ENCODE measurements around the gene CFAP74. TPM values are rescaled to one million over a fixed set of nuclear protein-coding genes. Genes with fewer than 3 reads are reported as not detected.

Gene CFAP74
- total and polyA plus RNA-seq, 3 donors from 2014 or later, result 16.4 to 25.5 (median 24.9) TPM

- intact Hi-C loops (cut with DNase I; ENCODE audit: low total_unique reads), result no loop called here
- 79 to 87% methylated on average over 5 of the region's 5 CpGs for WGBS, 2 donors
- no peak for DNase-seq
- Histone ChIP-seq H3K36me3 (ENCODE audit: low read depth, missing control alignments) (no peaks in the 10 kb centered on the region), H3K9me3 (no peaks in the 10 kb centered on the region), H3K27ac (no peak overlapping the region), H3K27me3 (no peaks in the 10 kb centered on the region), H3K4me3 (no peak overlapping the region), H3K4me1 (peaks cover 43% of the 10 kb centered on the region)
- TF ChIP-seq, protein P1, sequence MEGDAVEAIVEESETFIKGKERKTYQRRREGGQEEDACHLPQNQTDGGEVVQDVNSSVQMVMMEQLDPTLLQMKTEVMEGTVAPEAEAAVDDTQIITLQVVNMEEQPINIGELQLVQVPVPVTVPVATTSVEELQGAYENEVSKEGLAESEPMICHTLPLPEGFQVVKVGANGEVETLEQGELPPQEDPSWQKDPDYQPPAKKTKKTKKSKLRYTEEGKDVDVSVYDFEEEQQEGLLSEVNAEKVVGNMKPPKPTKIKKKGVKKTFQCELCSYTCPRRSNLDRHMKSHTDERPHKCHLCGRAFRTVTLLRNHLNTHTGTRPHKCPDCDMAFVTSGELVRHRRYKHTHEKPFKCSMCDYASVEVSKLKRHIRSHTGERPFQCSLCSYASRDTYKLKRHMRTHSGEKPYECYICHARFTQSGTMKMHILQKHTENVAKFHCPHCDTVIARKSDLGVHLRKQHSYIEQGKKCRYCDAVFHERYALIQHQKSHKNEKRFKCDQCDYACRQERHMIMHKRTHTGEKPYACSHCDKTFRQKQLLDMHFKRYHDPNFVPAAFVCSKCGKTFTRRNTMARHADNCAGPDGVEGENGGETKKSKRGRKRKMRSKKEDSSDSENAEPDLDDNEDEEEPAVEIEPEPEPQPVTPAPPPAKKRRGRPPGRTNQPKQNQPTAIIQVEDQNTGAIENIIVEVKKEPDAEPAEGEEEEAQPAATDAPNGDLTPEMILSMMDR (IDR thresholded peaks at IDR 0.05), result no peak
- no peak for TF ChIP-seq POLR2A (IDR thresholded peaks at IDR 0.05)
Observed at GRCh38 chr1:1877865-1878436, 125.6 kb downstream of the CFAP74 start.

GRCh38 chr1:1876335-1876930, 127.2 kb downstream of the CFAP74 start:
- intact Hi-C loops (cut with DNase I; ENCODE audit: low total_unique reads), result no loop called here
- no peaks in the 10 kb centered on the region for H3K36me3 ChIP-seq (ENCODE audit: low read depth, missing control alignments)
- DNase-seq, result no peak
- H3K9me3 ChIP-seq, result no peaks in the 10 kb centered on the region
- no peak for TF ChIP-seq POLR2A (IDR thresholded peaks at IDR 0.05)
- TF ChIP-seq, protein P1 (IDR thresholded peaks at IDR 0.05), result no peak
- H3K4me3 ChIP-seq, result no peak overlapping the region
- 79 to 82% methylated on average over 11 of the region's 11 CpGs for WGBS, 2 donors
- no peak overlapping the region for H3K27ac ChIP-seq
- H3K27me3 ChIP-seq, result no peaks in the 10 kb centered on the region
- peaks cover 42% of the 10 kb centered on the region for H3K4me1 ChIP-seq

- TF ChIP-seq POLR2A (IDR thresholded peaks at IDR 0.05), result no peak
- TF ChIP-seq, protein P1 (IDR thresholded peaks at IDR 0.05), result no peak
- intact Hi-C loops (cut with DNase I; ENCODE audit: low total_unique reads), result no loop called here
Observed at GRCh38 chr1:1875932-1876331, 127.7 kb downstream of the CFAP74 start.

GRCh38 chr1:1874901-1875300, 128.7 kb downstream of the CFAP74 start:
- TF ChIP-seq, protein P1 (IDR thresholded peaks at IDR 0.05), result no peak
- no peak for TF ChIP-seq POLR2A (IDR thresholded peaks at IDR 0.05)
- peaks cover 36% of the 10 kb centered on the region for H3K4me1 ChIP-seq
- intact Hi-C loops (cut with DNase I; ENCODE audit: low total_unique reads), result no loop called here
- 92 to 98% methylated on average over 7 of the region's 7 CpGs for WGBS, 2 donors
- no peak for DNase-seq
- no peak overlapping the region for H3K4me3 ChIP-seq
- H3K27ac ChIP-seq, result no peak overlapping the region
- H3K36me3 ChIP-seq (ENCODE audit: low read depth, missing control alignments), result no peaks in the 10 kb centered on the region
- H3K27me3 ChIP-seq, result no peaks in the 10 kb centered on the region
- H3K9me3 ChIP-seq, result no peaks in the 10 kb centered on the region

More at GRCh38 chr1:1875932-1876331, 127.7 kb downstream of the CFAP74 start:
- Histone ChIP-seq H3K4me1 (peaks cover 39% of the 10 kb centered on the region), H3K36me3 (ENCODE audit: low read depth, missing control alignments) (no peaks in the 10 kb centered on the region), H3K27ac (peak overlapping the region in 1 of 2 donors; percentile 18), H3K4me3 (no peak overlapping the region), H3K9me3 (no peaks in the 10 kb centered on the region), H3K27me3 (no peaks in the 10 kb centered on the region)
- DNase-seq, result peak; percentile 57
- WGBS, 2 donors, result 57 to 80% methylated on average over 1 of the region's 1 CpG

- no peaks in the 10 kb centered on the region for H3K27me3 ChIP-seq
- H3K36me3 ChIP-seq (ENCODE audit: low read depth, missing control alignments), result no peaks in the 10 kb centered on the region
- H3K27ac ChIP-seq, result no peak overlapping the region
- H3K9me3 ChIP-seq, result no peaks in the 10 kb centered on the region
- WGBS, 2 donors, result 65 to 79% methylated on average over 2 of the region's 2 CpGs
- peaks cover 36% of the 10 kb centered on the region for H3K4me1 ChIP-seq
- H3K4me3 ChIP-seq, result no peak overlapping the region
- DNase-seq, result peak; percentile 67
- intact Hi-C loops (cut with DNase I; ENCODE audit: low total_unique reads), result no loop called here
- TF ChIP-seq, protein P1 (IDR thresholded peaks at IDR 0.05), result no peak
- TF ChIP-seq POLR2A (IDR thresholded peaks at IDR 0.05), result no peak
Observed at GRCh38 chr1:1873186-1873585, 130.4 kb downstream of the CFAP74 start.

Measured in testis (tissue), 3 donors.